CD4-positive, alpha-beta T cell (primary cell): Measurements from ENCODE around the gene SMIM1. TPM values are rescaled to one million over a fixed set of nuclear protein-coding genes. Genes with fewer than 3 reads are reported as not detected.

Source experiments
- ATAC-seq: fragments of 200-7000 bp; cut with Tn5 transposase; one replicate; pipeline ENCODE4 v1.10.0; 2022; ENCODE audit warnings: mild to moderate bottlenecking; ENCODE audit not compliant: poor library complexity
- CTCF ChIA-PET: fragments of 350-600 bp; sonication (Branson Sonifier 250); formaldehyde crosslinking; loops from one replicate; lab custom pipeline; 2021; ENCODE audit warnings: antibody characterized with exemption, inconsistent platforms; lab: Charles Lee
- POLR2A ChIA-PET: fragments of 350-600 bp; sonication (Branson Sonifier 250); formaldehyde crosslinking; loops from one replicate; lab custom pipeline; 2021; ENCODE audit warnings: antibody characterized with exemption, inconsistent platforms; lab: Charles Lee
- DNase-seq, 14 experiments: peaks; one replicate each; pipeline ENCODE4 v3.0.0-alpha.2; 2013 to 2020; ENCODE audit warnings: mixed read lengths in 2 of 14
- H3K27ac ChIP-seq, 2 donors: one replicate each; pipeline versions ENCODE4 v1.5.1 to v1.7.0; 2013; ENCODE audit warnings: low read length in 2 of 2, low read depth in 1 of 2, mild to moderate bottlenecking in 1 of 2
- H3K27me3 ChIP-seq, 2 experiments: 1 replicate in 1 of 2; 2 replicates in 1 of 2; pipeline versions ENCODE4 v1.6.1 to v1.7.0; 2013; ENCODE audit warnings: low read length in 2 of 2, control low read depth in 1 of 2, mild to moderate bottlenecking in 1 of 2, moderate library complexity in 1 of 2; ENCODE audit not compliant: insufficient read depth in 2 of 2, control insufficient read depth in 1 of 2
- H3K36me3 ChIP-seq: one replicate; pipeline ENCODE4 v1.6.1; 2013; ENCODE audit warnings: low read length, control low read depth; ENCODE audit not compliant: insufficient read depth
- H3K4me1 ChIP-seq: one replicate; pipeline ENCODE4 v1.6.1; 2013; ENCODE audit warnings: low read length, control low read depth; ENCODE audit not compliant: insufficient read depth
- H3K4me3 ChIP-seq: one replicate; pipeline ENCODE4 v1.5.1; 2013; ENCODE audit warnings: mild to moderate bottlenecking, low read length, moderate library complexity
- H3K9me3 ChIP-seq, 2 experiments: 1 replicate in 1 of 2; 2 replicates in 1 of 2; pipeline versions ENCODE4 v1.6.1 to v1.7.0; 2013; ENCODE audit warnings: low read length in 2 of 2, mild to moderate bottlenecking in 2 of 2, control low read depth in 1 of 2, moderate library complexity in 1 of 2; ENCODE audit not compliant: control insufficient read depth in 1 of 2, insufficient read depth in 1 of 2
- H3K27ac Mint-ChIP-seq: one replicate; pipeline ENCODE4 v1.8.0; 2020; ENCODE audit warnings: mixed read lengths
- H3K27me3 Mint-ChIP-seq: one replicate; pipeline ENCODE4 v1.8.0; 2021; ENCODE audit warnings: mixed read lengths
- H3K36me3 Mint-ChIP-seq: one replicate; pipeline ENCODE4 v1.8.0; 2021; ENCODE audit warnings: low read depth, mixed read lengths
- H3K4me1 Mint-ChIP-seq: one replicate; pipeline ENCODE4 v1.8.0; 2021; ENCODE audit warnings: low read depth, mixed read lengths
- H3K4me3 Mint-ChIP-seq: one replicate; pipeline ENCODE4 v1.8.0; 2020; ENCODE audit warnings: mild to moderate bottlenecking, mixed read lengths
- H3K9me3 Mint-ChIP-seq: one replicate; pipeline ENCODE4 v1.8.0; 2020; ENCODE audit warnings: mixed read lengths
- intact Hi-C, 2 experiments: fragments of 100-400 bp; cut with DNase I in 1 of 2; cut with micrococcal nuclease in 1 of 2; formaldehyde crosslinking; loops; one replicate each; pipeline versions ENCODE4 v1.15.1 to v1.9.0; 2023 to 2025; cut with DNase I, micrococcal nuclease
- total RNA-seq, 174 experiments: library from RNA in 2 of 174; stranded (reverse) in 2 of 174; gene quantifications; one replicate each; pipeline ENCODE4 v1.2.3 and lab custom pipeline; 2021 to 2026
- TF ChIP-seq, protein P1 (sequence below): fragments of 200-600 bp; IDR thresholded peaks from one replicate; pipeline ENCODE4 v1.8.0; 2022; ENCODE audit warnings: antibody characterized with exemption, mild to moderate bottlenecking

SMIM1 gene
- total RNA-seq, 2 experiments from 2014 or later: 1.8 to 2.6 TPM

DNA sequence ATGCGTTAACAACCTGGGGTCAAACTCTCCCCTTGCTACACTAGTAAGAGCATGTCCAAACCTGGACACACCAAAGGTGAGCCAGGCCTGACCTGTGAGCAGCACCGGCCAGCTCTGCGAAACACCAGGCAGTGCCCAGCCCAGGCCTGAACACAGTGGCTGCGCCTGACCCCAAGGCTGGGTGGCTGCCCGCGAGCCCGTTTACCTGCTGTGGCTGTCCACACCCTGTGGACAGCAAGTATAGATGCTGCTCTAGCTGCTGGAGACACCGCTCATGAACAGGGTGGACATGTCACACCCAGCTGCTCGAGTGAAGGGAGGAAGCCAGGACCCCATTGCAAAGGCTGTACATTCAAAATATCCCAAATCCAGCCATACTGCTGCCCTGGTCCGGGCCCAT lies 27.9 kb upstream of the SMIM1 start:
- no peak overlapping the region for H3K27ac ChIP-seq
- Mint-ChIP-seq H3K27me3 (no peaks in the 10 kb centered on the region), H3K27ac (no peak overlapping the region), H3K4me1 (peaks cover 34% of the 10 kb centered on the region), H3K9me3 (no peaks in the 10 kb centered on the region), H3K36me3 (peaks cover 29% of the 10 kb centered on the region), H3K4me3 (no peak overlapping the region)
- DNase-seq (no peak), ATAC-seq (no peak)
- H3K4me1 ChIP-seq: peaks cover 29% of the 10 kb centered on the region
- peaks cover 0 to 8% of the 10 kb centered on the region in 2 experiments for H3K9me3 ChIP-seq
- H3K27me3 ChIP-seq: no peaks in the 10 kb centered on the region
- H3K36me3 ChIP-seq: peaks cover 15% of the 10 kb centered on the region
- H3K4me3 ChIP-seq: no peak overlapping the region
- ChIA-PET CTCF (no interaction called here), POLR2A (no interaction called here)
- intact Hi-C loops: no loop called here
- TF ChIP-seq, protein P1, sequence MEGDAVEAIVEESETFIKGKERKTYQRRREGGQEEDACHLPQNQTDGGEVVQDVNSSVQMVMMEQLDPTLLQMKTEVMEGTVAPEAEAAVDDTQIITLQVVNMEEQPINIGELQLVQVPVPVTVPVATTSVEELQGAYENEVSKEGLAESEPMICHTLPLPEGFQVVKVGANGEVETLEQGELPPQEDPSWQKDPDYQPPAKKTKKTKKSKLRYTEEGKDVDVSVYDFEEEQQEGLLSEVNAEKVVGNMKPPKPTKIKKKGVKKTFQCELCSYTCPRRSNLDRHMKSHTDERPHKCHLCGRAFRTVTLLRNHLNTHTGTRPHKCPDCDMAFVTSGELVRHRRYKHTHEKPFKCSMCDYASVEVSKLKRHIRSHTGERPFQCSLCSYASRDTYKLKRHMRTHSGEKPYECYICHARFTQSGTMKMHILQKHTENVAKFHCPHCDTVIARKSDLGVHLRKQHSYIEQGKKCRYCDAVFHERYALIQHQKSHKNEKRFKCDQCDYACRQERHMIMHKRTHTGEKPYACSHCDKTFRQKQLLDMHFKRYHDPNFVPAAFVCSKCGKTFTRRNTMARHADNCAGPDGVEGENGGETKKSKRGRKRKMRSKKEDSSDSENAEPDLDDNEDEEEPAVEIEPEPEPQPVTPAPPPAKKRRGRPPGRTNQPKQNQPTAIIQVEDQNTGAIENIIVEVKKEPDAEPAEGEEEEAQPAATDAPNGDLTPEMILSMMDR: no peak

GRCh38 chr1:3745071-3745470 lies 27.5 kb upstream of the SMIM1 start:
- ATAC-seq (no peak), DNase-seq (no peak)
- Histone ChIP-seq H3K4me1 (peaks cover 29% of the 10 kb centered on the region), H3K27me3 (no peaks in the 10 kb centered on the region), H3K9me3 (peaks cover 0 to 8% of the 10 kb centered on the region in 2 experiments), H3K36me3 (peaks cover 15% of the 10 kb centered on the region), H3K4me3 (no peak overlapping the region), H3K27ac (no peak overlapping the region)
- ChIA-PET POLR2A (no interaction called here), CTCF (no interaction called here)
- Mint-ChIP-seq H3K27ac (peak overlapping the region; percentile 65), H3K27me3 (no peaks in the 10 kb centered on the region), H3K4me3 (peak overlapping the region; percentile 79), H3K36me3 (peaks cover 29% of the 10 kb centered on the region), H3K9me3 (no peaks in the 10 kb centered on the region), H3K4me1 (peaks cover 34% of the 10 kb centered on the region)
- TF ChIP-seq, protein P1: no peak
- intact Hi-C loops: no loop called here

GRCh38 chr1:3745590-3746381 lies 26.8 kb upstream of the SMIM1 start:
- Mint-ChIP-seq H3K9me3 (no peaks in the 10 kb centered on the region), H3K27ac (peak overlapping the region; percentile 65), H3K4me1 (peaks cover 34% of the 10 kb centered on the region), H3K4me3 (peak overlapping the region; percentile 79), H3K27me3 (no peaks in the 10 kb centered on the region), H3K36me3 (peaks cover 27% of the 10 kb centered on the region)
- no peak overlapping the region for H3K27ac ChIP-seq
- TF ChIP-seq, protein P1: no peak
- H3K4me1 ChIP-seq: peaks cover 29% of the 10 kb centered on the region
- peaks cover 0 to 8% of the 10 kb centered on the region in 2 experiments for H3K9me3 ChIP-seq
- DNase-seq (peak in 1 of 14 experiments; percentile 20), ATAC-seq (no peak)
- H3K4me3 ChIP-seq: no peak overlapping the region
- intact Hi-C loops: loop anchor here in 1 of 2 experiments (2.0 kb wide), 2 partner anchors 27 to 97 kb away; partner anchors contain the start of gene SMIM1
- no peaks in the 10 kb centered on the region for H3K27me3 ChIP-seq
- ChIA-PET CTCF (no interaction called here), POLR2A (no interaction called here)
- H3K36me3 ChIP-seq: peaks cover 14% of the 10 kb centered on the region
